ENCODE measurements around the gene KCNMB1.

DNA sequence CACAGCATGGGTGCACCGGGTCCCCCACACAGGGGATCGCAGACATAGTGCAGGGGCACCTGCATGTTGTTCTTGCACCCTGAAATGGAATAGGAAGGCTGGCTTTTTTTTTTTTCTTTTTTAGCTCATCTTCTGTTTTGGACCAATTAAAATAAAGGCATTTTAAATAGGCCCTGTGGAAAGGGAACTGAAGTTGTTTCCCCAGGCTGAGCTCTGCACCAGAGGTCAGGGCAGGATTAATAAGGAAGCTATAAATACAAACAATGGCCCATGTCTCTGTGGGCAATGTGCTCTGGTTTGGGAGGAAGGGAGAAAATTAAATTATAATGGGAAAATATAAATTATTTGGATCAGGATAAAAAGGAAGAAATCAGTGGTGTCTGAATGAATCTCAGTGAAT lies 21.2 kb upstream of the KCNMB1 start:
- TF ChIP-seq, protein P1, sequence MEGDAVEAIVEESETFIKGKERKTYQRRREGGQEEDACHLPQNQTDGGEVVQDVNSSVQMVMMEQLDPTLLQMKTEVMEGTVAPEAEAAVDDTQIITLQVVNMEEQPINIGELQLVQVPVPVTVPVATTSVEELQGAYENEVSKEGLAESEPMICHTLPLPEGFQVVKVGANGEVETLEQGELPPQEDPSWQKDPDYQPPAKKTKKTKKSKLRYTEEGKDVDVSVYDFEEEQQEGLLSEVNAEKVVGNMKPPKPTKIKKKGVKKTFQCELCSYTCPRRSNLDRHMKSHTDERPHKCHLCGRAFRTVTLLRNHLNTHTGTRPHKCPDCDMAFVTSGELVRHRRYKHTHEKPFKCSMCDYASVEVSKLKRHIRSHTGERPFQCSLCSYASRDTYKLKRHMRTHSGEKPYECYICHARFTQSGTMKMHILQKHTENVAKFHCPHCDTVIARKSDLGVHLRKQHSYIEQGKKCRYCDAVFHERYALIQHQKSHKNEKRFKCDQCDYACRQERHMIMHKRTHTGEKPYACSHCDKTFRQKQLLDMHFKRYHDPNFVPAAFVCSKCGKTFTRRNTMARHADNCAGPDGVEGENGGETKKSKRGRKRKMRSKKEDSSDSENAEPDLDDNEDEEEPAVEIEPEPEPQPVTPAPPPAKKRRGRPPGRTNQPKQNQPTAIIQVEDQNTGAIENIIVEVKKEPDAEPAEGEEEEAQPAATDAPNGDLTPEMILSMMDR (IDR thresholded peaks at IDR 0.05): no peak
- TF ChIP-seq POLR2A (IDR thresholded peaks at IDR 0.05) (no peak), EP300 (IDR thresholded peaks at IDR 0.05) (no peak)
